Endothelial cell (in vitro differentiated cells): ENCODE measurements around the gene IL17D. TPM values are rescaled to one million over a fixed set of nuclear protein-coding genes. Genes with fewer than 3 reads are reported as not detected.

Source experiments
- DNase-seq: peaks from one replicate; pipeline ENCODE4 v3.0.0; 2021; ENCODE audit warnings: low spot score
- H3K27ac Mint-ChIP-seq: one replicate; pipeline ENCODE4 v1.8.0; 2021; ENCODE audit warnings: mixed read lengths, inconsistent platforms; ENCODE audit not compliant: unreplicated experiment
- H3K27me3 Mint-ChIP-seq: one replicate; pipeline ENCODE4 v1.8.0; 2021; ENCODE audit warnings: mild to moderate bottlenecking, moderate library complexity, mixed read lengths, inconsistent platforms; ENCODE audit not compliant: unreplicated experiment
- H3K36me3 Mint-ChIP-seq: one replicate; pipeline ENCODE4 v1.8.0; 2021; ENCODE audit warnings: mild to moderate bottlenecking, low read depth, mixed read lengths, inconsistent platforms; ENCODE audit not compliant: unreplicated experiment
- H3K4me1 Mint-ChIP-seq: one replicate; pipeline ENCODE4 v1.8.0; 2021; ENCODE audit warnings: mild to moderate bottlenecking, mixed read lengths, inconsistent platforms; ENCODE audit not compliant: unreplicated experiment
- H3K4me3 Mint-ChIP-seq: one replicate; pipeline ENCODE4 v1.8.0; 2021; ENCODE audit warnings: mild to moderate bottlenecking, mixed read lengths, inconsistent platforms; ENCODE audit not compliant: unreplicated experiment
- H3K9me3 Mint-ChIP-seq: one replicate; pipeline ENCODE4 v1.8.0; 2021; ENCODE audit warnings: mixed read lengths, inconsistent platforms; ENCODE audit not compliant: unreplicated experiment
- CTCF ChIP-seq: fragments of 200-600 bp; sonication (generic); IDR thresholded peaks from one replicate; pipeline ENCODE4 v1.5.0; 2021; ENCODE audit warnings: antibody characterized with exemption; ENCODE audit not compliant: unreplicated experiment
- total RNA-seq: library from RNA; stranded (reverse); fragmentation: NEBNext Ultra II Directional; extraction: Animal tissue kit (Norgen Biotek cat#: 25700); gene quantifications from one replicate; pipeline ENCODE4 v1.2.1, GENCODE V29; 2021; ENCODE audit not compliant: unreplicated experiment

IL17D gene
- total RNA-seq, 1 donor from 2014 or later: 2.1 TPM

GRCh38 chr13:20682061-20682460 lies 21.4 kb upstream of the IL17D start:
- H3K36me3 Mint-ChIP-seq: no peaks in the 10 kb centered on the region
- DNase-seq: no peak
- H3K4me1 Mint-ChIP-seq: peaks cover 34% of the 10 kb centered on the region

GRCh38 chr13:20684041-20684440 lies 19.5 kb upstream of the IL17D start:
- Mint-ChIP-seq H3K4me3 (no peak overlapping the region), H3K27me3 (no peaks in the 10 kb centered on the region), H3K36me3 (no peaks in the 10 kb centered on the region), H3K27ac (no peak overlapping the region), H3K9me3 (no peaks in the 10 kb centered on the region), H3K4me1 (peaks cover 19% of the 10 kb centered on the region)
- no peak for DNase-seq
- no peak for TF ChIP-seq CTCF

More at GRCh38 chr13:20682061-20682460, 21.4 kb upstream of the IL17D start:
- TF ChIP-seq CTCF: no peak
- Mint-ChIP-seq H3K4me3 (no peak overlapping the region), H3K27ac (no peak overlapping the region), H3K9me3 (no peaks in the 10 kb centered on the region), H3K27me3 (no peaks in the 10 kb centered on the region)

GRCh38 chr13:20684546-20684945 lies 19.0 kb upstream of the IL17D start:
- peaks cover 15% of the 10 kb centered on the region for H3K4me1 Mint-ChIP-seq
- H3K27me3 Mint-ChIP-seq: no peaks in the 10 kb centered on the region
- H3K9me3 Mint-ChIP-seq: no peaks in the 10 kb centered on the region
- no peaks in the 10 kb centered on the region for H3K36me3 Mint-ChIP-seq
- peak overlapping the region; percentile 91 for H3K27ac Mint-ChIP-seq
- H3K4me3 Mint-ChIP-seq: no peak overlapping the region
- DNase-seq: no peak
- no peak for TF ChIP-seq CTCF

- DNase-seq: peak; percentile 41
- Mint-ChIP-seq H3K4me1 (peaks cover 15% of the 10 kb centered on the region), H3K4me3 (no peak overlapping the region), H3K27ac (peak overlapping the region; percentile 58), H3K27me3 (no peaks in the 10 kb centered on the region), H3K36me3 (no peaks in the 10 kb centered on the region), H3K9me3 (no peaks in the 10 kb centered on the region)
- no peak for TF ChIP-seq CTCF
Measured at GRCh38 chr13:20685092-20685491, 18.4 kb upstream of the IL17D start.

- no peaks in the 10 kb centered on the region for H3K27me3 Mint-ChIP-seq
- no peak overlapping the region for H3K27ac Mint-ChIP-seq
- no peak overlapping the region for H3K4me3 Mint-ChIP-seq
- no peaks in the 10 kb centered on the region for H3K36me3 Mint-ChIP-seq
- peaks cover 15% of the 10 kb centered on the region for H3K4me1 Mint-ChIP-seq
- DNase-seq: no peak
- no peaks in the 10 kb centered on the region for H3K9me3 Mint-ChIP-seq
- TF ChIP-seq CTCF: no peak
Measured at GRCh38 chr13:20686167-20686566, 17.3 kb upstream of the IL17D start.
